Measurements from ENCODE around the gene SNED1.

SNED1 gene

GRCh38 chr2:240997856-240998705 lies at the start of gene SNED1:
Gene SNED1 (plus strand): TSS chr2:240998618. CDS start chr2:240998838, 220 bp downstream.
- Mint-ChIP-seq H3K9me3 (peaks cover 1 to 4% of the 10 kb centered on the region in 2 donors), H3K27ac (no peak within 1 kb of the TSS), H3K4me3 (peak within 1 kb of the TSS; percentile 70 to 72), H3K27me3 (peaks cover 37 to 83% of the 10 kb centered on the region in 2 donors), H3K4me1 (peaks cover 8 to 15% of the 10 kb centered on the region in 2 donors), H3K36me3 (peaks cover 3 to 5% of the 10 kb centered on the region in 2 donors)
- DNase-seq (peak; percentile 57), ATAC-seq (replicated peaks) (peak; percentile 88 to 90)

- ATAC-seq (replicated peaks) (no peak), DNase-seq (no peak)
- Mint-ChIP-seq H3K4me1 (no peaks in the 10 kb centered on the region), H3K36me3 (no peaks in the 10 kb centered on the region), H3K9me3 (no peaks in the 10 kb centered on the region), H3K27ac (no peak overlapping the region), H3K4me3 (no peak overlapping the region), H3K27me3 (peaks cover 6 to 12% of the 10 kb centered on the region in 2 donors)
Observed at GRCh38 chr2:240948905-240949790, 49.3 kb upstream of the SNED1 start.

- DNase-seq (no peak), ATAC-seq (replicated peaks) (no peak)
- no peak overlapping the region for H3K4me3 Mint-ChIP-seq
- no peaks in the 10 kb centered on the region for H3K36me3 Mint-ChIP-seq
- peaks cover 6 to 12% of the 10 kb centered on the region in 2 donors for H3K27me3 Mint-ChIP-seq
- H3K4me1 Mint-ChIP-seq = no peaks in the 10 kb centered on the region
- H3K27ac Mint-ChIP-seq = no peak overlapping the region
- H3K9me3 Mint-ChIP-seq = no peaks in the 10 kb centered on the region
Observed at GRCh38 chr2:240949791-240950705, 48.4 kb upstream of the SNED1 start.

- H3K9me3 Mint-ChIP-seq = no peaks in the 10 kb centered on the region
Observed at GRCh38 chr2:240951045-240951594, 47.3 kb upstream of the SNED1 start.

GRCh38 chr2:240952496-240953246 lies 45.7 kb upstream of the SNED1 start:
- Mint-ChIP-seq H3K4me3 (no peak overlapping the region), H3K9me3 (no peaks in the 10 kb centered on the region)

More at GRCh38 chr2:240951045-240951594, 47.3 kb upstream of the SNED1 start:
- ATAC-seq (replicated peaks) (no peak), DNase-seq (no peak)
- Mint-ChIP-seq H3K4me1 (no peaks in the 10 kb centered on the region), H3K27me3 (peaks cover 3 to 7% of the 10 kb centered on the region in 2 donors), H3K36me3 (no peaks in the 10 kb centered on the region), H3K27ac (no peak overlapping the region), H3K4me3 (no peak overlapping the region)

GRCh38 chr2:240953426-240954410 lies 44.7 kb upstream of the SNED1 start:
- Mint-ChIP-seq H3K4me1 (no peaks in the 10 kb centered on the region), H3K36me3 (no peaks in the 10 kb centered on the region), H3K27ac (no peak overlapping the region), H3K4me3 (no peak overlapping the region), H3K9me3 (no peaks in the 10 kb centered on the region), H3K27me3 (peaks cover 8 to 22% of the 10 kb centered on the region in 2 donors)
- DNase-seq = no peak
- ATAC-seq (replicated peaks) = no peak

More at GRCh38 chr2:240952496-240953246, 45.7 kb upstream of the SNED1 start:
- Mint-ChIP-seq H3K27ac (no peak overlapping the region), H3K27me3 (peaks cover 8 to 19% of the 10 kb centered on the region in 2 donors), H3K36me3 (no peaks in the 10 kb centered on the region), H3K4me1 (no peaks in the 10 kb centered on the region)
- no peak for ATAC-seq (replicated peaks)
- no peak for DNase-seq

- DNase-seq = no peak
- H3K36me3 Mint-ChIP-seq = no peaks in the 10 kb centered on the region
- H3K27me3 Mint-ChIP-seq = peaks cover 14 to 30% of the 10 kb centered on the region in 2 donors
- no peak overlapping the region for H3K4me3 Mint-ChIP-seq
- H3K9me3 Mint-ChIP-seq = no peaks in the 10 kb centered on the region
- peaks cover 0 to 2% of the 10 kb centered on the region in 2 donors for H3K4me1 Mint-ChIP-seq
- no peak for ATAC-seq (replicated peaks)
- no peak overlapping the region for H3K27ac Mint-ChIP-seq
Observed at GRCh38 chr2:240954436-240955305, 43.7 kb upstream of the SNED1 start.

- no peaks in the 10 kb centered on the region for H3K9me3 Mint-ChIP-seq
- no peak overlapping the region for H3K4me3 Mint-ChIP-seq
- peaks cover 14 to 38% of the 10 kb centered on the region in 2 donors for H3K27me3 Mint-ChIP-seq
- no peak for ATAC-seq (replicated peaks)
- peaks cover 0 to 2% of the 10 kb centered on the region in 2 donors for H3K4me1 Mint-ChIP-seq
- DNase-seq = no peak
- no peak overlapping the region for H3K27ac Mint-ChIP-seq
- no peaks in the 10 kb centered on the region for H3K36me3 Mint-ChIP-seq
Observed at GRCh38 chr2:240955306-240956170, 42.9 kb upstream of the SNED1 start.

- Mint-ChIP-seq H3K9me3 (no peaks in the 10 kb centered on the region), H3K4me1 (peaks cover 0 to 2% of the 10 kb centered on the region in 2 donors), H3K27ac (no peak overlapping the region), H3K4me3 (no peak overlapping the region), H3K36me3 (no peaks in the 10 kb centered on the region), H3K27me3 (peaks cover 14 to 39% of the 10 kb centered on the region in 2 donors)
- ATAC-seq (replicated peaks) = no peak
- no peak for DNase-seq
Observed at GRCh38 chr2:240956171-240956934, 42.1 kb upstream of the SNED1 start.

GRCh38 chr2:240956935-240957655 lies 41.3 kb upstream of the SNED1 start:
- Mint-ChIP-seq H3K4me1 (peaks cover 0 to 2% of the 10 kb centered on the region in 2 donors), H3K4me3 (no peak overlapping the region), H3K27me3 (peaks cover 14 to 39% of the 10 kb centered on the region in 2 donors), H3K36me3 (no peaks in the 10 kb centered on the region), H3K27ac (no peak overlapping the region), H3K9me3 (no peaks in the 10 kb centered on the region)
- ATAC-seq (replicated peaks) (no peak), DNase-seq (no peak)

All from stimulated activated naive B cell treated with anti-CD40 and anti-IgM and Interleukin-4, amounts not matched to agents 10 μg/mL and 1 μg/mL and 100 μg/mL, for 72 hours (primary cell).